ENCODE data around the gene GOPC.
"Not testable (repeated sequence)": the region's sequence is repeated elsewhere in the genome, so short reads cannot be mapped to it uniquely, and the experiment has no call there.

GOPC gene

DNA sequence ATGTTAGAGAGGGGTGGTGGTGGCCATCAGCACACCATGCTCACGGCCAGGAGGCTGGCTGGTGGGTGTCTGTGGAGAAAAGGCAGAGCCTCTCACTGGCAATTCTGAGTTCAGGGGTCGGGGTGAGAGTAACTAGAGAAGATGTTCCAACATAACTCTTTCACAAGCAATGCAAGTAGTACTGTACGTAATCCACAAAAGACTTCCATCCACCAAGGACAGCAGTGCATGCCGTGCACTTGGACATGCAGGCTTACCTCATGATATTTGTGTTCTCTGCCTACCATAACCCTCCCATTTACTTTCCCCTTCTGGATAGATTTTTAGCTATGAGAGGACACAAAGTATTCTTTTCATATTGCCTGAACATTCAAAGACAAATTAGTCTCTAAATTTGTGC, 68.5 kb downstream of the GOPC start:
- no peaks in the 10 kb centered on the region for H3K4me1 ChIP-seq (ENCODE audit: insufficient read depth, low read length)
- H3K9me3 ChIP-seq (ENCODE audit: low read length) = no peaks in the 10 kb centered on the region
- H3K36me3 ChIP-seq (ENCODE audit: insufficient read depth, low read length) = peaks cover 3% of the 10 kb centered on the region
- H2AFZ ChIP-seq (ENCODE audit: low read depth, low read length) = no peak overlapping the region
- no peaks in the 10 kb centered on the region for H3K27me3 ChIP-seq (ENCODE audit: insufficient read depth, low read length)
- H3K4me3 ChIP-seq (ENCODE audit: low read length) = no peak overlapping the region

DNA sequence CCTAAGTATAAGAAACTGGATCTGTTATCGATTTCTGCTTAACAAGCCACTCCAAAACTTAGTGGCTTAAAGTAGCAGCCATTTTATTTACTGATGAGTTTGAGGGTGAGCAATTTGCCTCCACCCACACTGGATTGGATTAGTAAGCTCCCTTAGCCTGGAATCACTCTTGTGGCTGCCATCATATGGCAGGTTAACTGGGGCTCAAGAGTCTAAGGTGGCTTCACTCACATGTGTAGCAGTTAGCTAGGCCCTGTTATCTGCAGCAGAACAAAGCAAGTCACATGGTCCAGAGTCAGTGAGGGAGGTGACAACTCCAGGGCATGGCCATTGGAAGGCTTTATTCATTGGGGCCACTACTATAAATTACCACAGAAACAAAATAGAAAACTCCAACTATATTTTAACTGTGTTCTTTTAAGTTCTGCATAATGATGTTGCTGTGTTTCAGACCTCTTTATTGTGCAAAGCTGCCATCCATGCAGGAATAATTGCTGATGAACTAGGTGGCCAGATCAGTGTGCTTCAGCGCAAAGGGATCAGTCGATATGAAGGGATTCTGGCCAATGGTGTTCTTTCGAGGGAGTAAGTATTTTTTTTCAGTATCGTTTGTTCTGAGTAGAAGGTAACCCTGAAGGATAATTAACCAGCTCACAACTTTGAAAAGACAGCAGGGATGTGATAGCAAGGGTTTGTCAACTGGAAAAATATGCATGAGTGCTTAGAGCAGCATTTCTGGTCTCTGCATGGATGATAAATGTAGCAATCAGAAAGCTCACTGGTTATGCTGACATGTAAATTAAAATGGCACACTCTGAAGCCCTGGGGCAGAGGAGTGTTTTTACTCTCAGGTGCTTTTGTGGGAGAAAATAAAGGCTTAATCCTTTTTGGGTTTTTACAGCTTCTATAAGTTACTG, 70.2 kb downstream of the GOPC start:
- Histone ChIP-seq H3K27me3 (ENCODE audit: insufficient read depth, low read length) (no peaks in the 10 kb centered on the region), H3K4me1 (ENCODE audit: insufficient read depth, low read length) (no peaks in the 10 kb centered on the region), H3K4me3 (ENCODE audit: low read length) (no peak overlapping the region), H3K9me3 (ENCODE audit: low read length) (no peaks in the 10 kb centered on the region), H2AFZ (ENCODE audit: low read depth, low read length) (no peak overlapping the region), H3K36me3 (ENCODE audit: insufficient read depth, low read length) (no peaks in the 10 kb centered on the region)

DNA sequence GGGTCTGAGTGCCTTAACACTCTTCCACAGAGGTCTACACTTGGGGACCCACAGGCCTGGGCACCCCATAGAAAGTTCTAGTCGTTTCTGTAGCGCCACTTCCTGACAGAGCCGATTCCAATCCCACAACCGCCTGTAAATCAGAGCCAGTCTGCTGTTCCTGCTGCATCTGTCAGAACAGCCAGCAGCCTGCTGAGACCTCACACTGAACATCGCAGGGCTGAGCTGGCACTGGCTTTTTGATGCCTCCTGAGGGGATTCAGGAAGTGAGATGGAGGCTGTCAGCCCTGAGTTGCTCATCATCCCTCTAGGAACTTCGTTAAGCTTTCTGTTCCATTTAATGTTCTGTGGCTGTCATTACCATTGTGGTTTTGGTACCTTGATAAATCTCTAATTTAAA, 71.0 kb downstream of the GOPC start:
- H3K4me3 ChIP-seq (ENCODE audit: low read length) = no peak overlapping the region
- no peaks in the 10 kb centered on the region for H3K36me3 ChIP-seq (ENCODE audit: insufficient read depth, low read length)
- H3K4me1 ChIP-seq (ENCODE audit: insufficient read depth, low read length) = no peaks in the 10 kb centered on the region
- no peaks in the 10 kb centered on the region for H3K27me3 ChIP-seq (ENCODE audit: insufficient read depth, low read length)
- H3K9me3 ChIP-seq (ENCODE audit: low read length) = no peaks in the 10 kb centered on the region
- no peak overlapping the region for H2AFZ ChIP-seq (ENCODE audit: low read depth, low read length)

DNA sequence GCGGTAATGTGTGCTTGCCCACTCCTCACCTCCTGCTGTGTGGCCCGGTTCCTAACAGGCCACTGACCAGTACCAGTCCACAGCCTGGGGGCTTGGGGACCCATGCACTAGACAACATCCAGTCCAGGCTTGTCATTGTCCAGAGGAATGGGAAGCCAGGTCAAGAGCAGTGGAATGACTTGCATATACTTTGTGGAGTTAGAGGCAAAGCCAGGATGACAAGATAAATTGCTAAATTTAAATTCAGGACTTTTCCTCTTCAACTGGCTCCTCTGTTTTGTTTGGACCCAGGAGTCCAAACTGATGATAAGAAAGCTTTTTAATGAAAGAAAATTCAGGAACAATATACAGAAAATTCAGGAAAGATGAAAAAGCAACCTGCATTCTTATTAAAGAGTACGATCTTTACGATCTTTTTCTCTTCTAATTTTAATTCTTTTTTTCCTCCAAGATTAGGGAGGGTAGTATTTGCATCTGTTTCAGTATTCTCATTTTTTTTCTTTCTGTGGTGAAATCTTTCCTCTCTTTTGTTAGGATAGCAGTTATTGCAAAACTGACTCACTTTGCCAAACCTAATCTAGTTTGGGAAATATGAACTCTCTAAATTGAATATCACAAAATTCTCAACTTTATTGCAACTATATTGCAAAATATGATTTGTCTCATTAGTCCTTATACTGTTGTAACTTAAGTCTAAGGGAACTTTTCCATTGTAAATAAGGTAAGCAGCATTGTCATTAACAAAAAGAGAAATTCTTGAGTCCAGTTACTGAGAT, 71.7 kb downstream of the GOPC start:
- Histone ChIP-seq H3K4me1 (ENCODE audit: insufficient read depth, low read length) (peaks cover under 1% of the 10 kb centered on the region), H3K36me3 (ENCODE audit: insufficient read depth, low read length) (no peaks in the 10 kb centered on the region), H3K9me3 (ENCODE audit: low read length) (no peaks in the 10 kb centered on the region), H3K4me3 (ENCODE audit: low read length) (no peak overlapping the region), H2AFZ (ENCODE audit: low read depth, low read length) (no peak overlapping the region), H3K27me3 (ENCODE audit: insufficient read depth, low read length) (no peaks in the 10 kb centered on the region)

DNA sequence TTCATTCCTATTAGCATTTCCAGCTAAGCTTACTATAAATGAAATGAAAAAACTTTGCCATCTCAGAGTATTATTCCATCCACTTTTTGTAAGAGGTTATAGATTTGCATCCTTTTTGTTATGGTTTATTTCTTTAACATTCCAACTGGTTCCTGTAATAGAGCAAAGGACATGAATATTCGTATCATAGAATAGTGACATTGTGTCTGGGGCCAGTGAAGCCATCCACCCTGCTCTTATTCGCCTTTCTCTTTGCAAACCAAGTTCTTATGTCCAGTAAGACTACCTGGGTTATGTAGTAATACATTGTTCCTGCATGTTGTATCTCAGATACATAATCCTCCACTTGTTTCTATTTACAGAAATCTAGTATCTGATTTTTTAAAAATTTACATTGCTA, 76.7 kb downstream of the GOPC start:
- no peaks in the 10 kb centered on the region for H3K36me3 ChIP-seq (ENCODE audit: insufficient read depth, low read length)
- no peaks in the 10 kb centered on the region for H3K27me3 ChIP-seq (ENCODE audit: insufficient read depth, low read length)
- no peak overlapping the region for H3K4me3 ChIP-seq (ENCODE audit: low read length)
- no peak overlapping the region for H2AFZ ChIP-seq (ENCODE audit: low read depth, low read length)
- peaks cover 3% of the 10 kb centered on the region for H3K4me1 ChIP-seq (ENCODE audit: insufficient read depth, low read length)
- H3K9me3 ChIP-seq (ENCODE audit: low read length) = no peaks in the 10 kb centered on the region

DNA sequence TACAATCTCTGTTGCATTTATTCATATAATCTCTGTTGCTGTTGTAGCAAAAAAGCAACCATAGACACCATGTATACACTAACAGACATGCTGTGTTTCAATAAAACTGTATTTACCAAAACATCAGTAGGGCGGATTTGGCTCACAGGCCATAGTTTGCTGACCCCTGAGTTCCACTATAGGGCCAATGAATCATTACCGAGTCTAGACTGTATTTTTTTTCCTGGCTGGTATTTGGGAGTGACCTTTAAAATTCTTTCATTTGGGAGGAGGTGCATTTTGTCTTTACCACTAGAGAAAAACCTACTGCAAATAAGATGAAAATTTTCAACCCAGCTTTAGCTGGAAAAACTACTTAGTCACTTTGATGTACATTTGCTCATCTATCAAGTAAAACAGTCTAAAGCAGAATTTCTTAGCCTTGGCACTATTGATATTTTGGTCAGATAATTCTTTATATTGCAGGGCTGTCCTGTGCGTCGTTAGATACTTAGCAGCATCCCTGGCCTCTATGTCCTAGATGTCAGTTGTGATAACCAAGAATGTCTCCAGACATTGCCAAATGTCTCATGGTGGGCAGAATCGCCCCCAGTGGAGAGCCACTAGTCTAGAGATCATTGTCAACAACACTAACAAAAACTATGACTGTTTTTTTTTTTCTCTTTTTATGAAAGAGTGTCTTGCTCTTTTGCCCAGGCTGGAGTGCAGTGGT, 80.4 kb downstream of the GOPC start:
- no peaks in the 10 kb centered on the region for H3K9me3 ChIP-seq (ENCODE audit: low read length)
- no peak overlapping the region for H2AFZ ChIP-seq (ENCODE audit: low read depth, low read length)
- H3K4me3 ChIP-seq (ENCODE audit: low read length) = no peak overlapping the region
- H3K36me3 ChIP-seq (ENCODE audit: insufficient read depth, low read length) = no peaks in the 10 kb centered on the region
- H3K4me1 ChIP-seq (ENCODE audit: insufficient read depth, low read length) = peaks cover 3% of the 10 kb centered on the region
- H3K27me3 ChIP-seq (ENCODE audit: insufficient read depth, low read length) = no peaks in the 10 kb centered on the region

DNA sequence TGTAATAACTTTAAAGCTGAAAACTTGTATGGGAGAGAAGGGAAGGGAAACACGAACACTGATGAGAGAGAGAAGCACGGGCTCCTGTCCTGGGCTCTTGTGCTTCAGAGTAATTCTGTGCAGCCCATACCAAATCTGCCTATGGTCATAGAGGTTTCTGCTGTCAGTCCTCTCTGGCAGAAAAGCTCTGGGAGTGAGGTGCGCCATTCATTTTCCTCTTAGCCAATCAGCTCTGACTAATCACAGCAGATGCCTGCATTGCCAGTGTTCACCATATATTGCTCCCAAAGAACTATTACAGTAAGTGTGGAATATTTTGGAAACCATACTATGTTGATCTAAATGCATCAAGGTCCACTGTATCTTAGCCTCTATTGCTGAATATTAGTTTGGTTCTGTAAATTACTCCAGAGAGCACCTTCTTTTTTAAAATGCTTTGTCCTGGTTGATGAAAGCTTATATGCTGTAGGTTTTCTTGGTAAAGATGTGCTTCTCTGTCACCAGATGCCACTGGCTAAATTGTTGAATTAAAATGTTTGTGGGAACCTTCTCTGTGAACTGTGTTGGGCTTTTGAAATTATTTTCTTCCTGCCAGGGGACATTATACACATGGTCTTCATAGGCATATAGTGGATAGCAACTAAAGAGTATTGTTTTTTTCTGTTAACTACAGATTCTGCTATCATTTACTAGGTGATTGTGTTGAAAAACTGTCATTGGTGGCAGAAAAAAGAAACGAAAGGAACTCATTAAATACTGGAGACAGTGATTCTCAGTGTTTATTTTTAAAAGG, 81.5 kb downstream of the GOPC start:
- no peaks in the 10 kb centered on the region for H3K9me3 ChIP-seq (ENCODE audit: low read length)
- peaks cover 3% of the 10 kb centered on the region for H3K4me1 ChIP-seq (ENCODE audit: insufficient read depth, low read length)
- no peak overlapping the region for H3K4me3 ChIP-seq (ENCODE audit: low read length)
- H3K27me3 ChIP-seq (ENCODE audit: insufficient read depth, low read length) = no peaks in the 10 kb centered on the region
- no peaks in the 10 kb centered on the region for H3K36me3 ChIP-seq (ENCODE audit: insufficient read depth, low read length)
- no peak overlapping the region for H2AFZ ChIP-seq (ENCODE audit: low read depth, low read length)

DNA sequence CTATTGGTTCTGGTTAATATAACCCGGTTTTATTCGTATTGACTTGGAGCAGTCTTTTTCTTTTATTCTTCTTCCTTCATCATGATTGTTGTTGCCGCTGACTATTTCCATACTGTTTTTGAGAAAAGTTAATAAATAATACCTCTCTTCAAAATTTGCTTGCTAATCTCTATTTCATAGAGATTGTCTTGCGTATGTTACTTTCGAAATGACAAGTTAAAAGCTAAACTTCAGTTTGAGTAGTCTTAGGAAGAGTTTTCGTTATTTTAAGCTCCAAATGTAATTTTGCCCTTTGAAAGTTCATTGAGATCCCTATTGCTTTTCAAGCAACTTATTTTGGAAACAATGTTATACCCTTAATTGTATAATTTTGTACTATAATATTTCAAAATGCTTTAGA, 83.4 kb downstream of the GOPC start:
- H3K4me3 ChIP-seq (ENCODE audit: low read length) = no peak overlapping the region

DNA sequence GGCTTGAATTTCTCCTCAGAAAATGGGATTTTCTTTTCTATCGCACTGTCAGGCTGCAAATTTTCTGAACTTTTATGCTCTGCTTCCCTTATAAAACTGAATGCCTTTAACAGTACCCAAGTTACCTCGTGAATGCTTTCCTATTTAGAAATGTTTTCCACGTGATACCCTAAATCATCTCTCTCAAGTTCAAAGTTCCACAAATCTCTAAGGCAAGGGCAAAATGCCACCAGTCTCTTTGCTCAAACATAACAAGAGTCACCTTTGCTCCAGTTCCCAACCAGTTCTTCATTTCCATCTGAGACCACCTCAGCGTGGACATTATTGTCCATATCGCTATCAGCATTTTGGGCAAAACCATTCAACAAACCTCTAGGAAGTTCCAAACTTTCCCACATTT, 84.3 kb downstream of the GOPC start:
- not testable (repeated sequence) for H2AFZ ChIP-seq (ENCODE audit: low read depth, low read length); H3K9me3 ChIP-seq (ENCODE audit: low read length); H3K36me3 ChIP-seq (ENCODE audit: insufficient read depth, low read length)

More for the DNA sequence above, 83.4 kb downstream of the GOPC start:
- H3K27me3 ChIP-seq (ENCODE audit: insufficient read depth, low read length) = no peaks in the 10 kb centered on the region
- H3K4me1 ChIP-seq (ENCODE audit: insufficient read depth, low read length) = no peaks in the 10 kb centered on the region
- H3K36me3 ChIP-seq (ENCODE audit: insufficient read depth, low read length) = no peaks in the 10 kb centered on the region
- no peaks in the 10 kb centered on the region for H3K9me3 ChIP-seq (ENCODE audit: low read length)
- H2AFZ ChIP-seq (ENCODE audit: low read depth, low read length) = no peak overlapping the region

DNA sequence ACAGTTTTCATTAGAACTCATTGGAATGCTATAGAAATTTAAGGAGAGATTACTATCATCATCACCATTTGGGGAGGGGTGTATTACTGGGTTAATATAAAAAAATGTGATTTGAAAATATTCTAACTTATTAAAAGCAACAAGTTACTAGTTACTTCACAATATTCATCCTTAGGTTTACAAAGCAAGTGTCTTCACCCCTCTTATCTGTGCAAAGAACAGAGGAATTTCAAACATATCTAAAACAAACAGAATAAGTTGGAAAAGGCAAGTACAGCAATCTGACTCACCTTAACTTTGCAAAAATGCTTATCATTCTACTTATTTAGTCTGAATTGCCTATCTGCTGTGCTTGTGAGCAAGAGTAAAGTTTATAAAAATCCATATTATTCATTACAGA, 87.0 kb downstream of the GOPC start:
- Histone ChIP-seq H2AFZ (ENCODE audit: low read depth, low read length) (no peak overlapping the region), H3K36me3 (ENCODE audit: insufficient read depth, low read length) (no peaks in the 10 kb centered on the region), H3K4me1 (ENCODE audit: insufficient read depth, low read length) (peaks cover 12% of the 10 kb centered on the region), H3K4me3 (ENCODE audit: low read length) (no peak overlapping the region), H3K9me3 (ENCODE audit: low read length) (no peaks in the 10 kb centered on the region), H3K27me3 (ENCODE audit: insufficient read depth, low read length) (no peaks in the 10 kb centered on the region)

More for the DNA sequence above, 84.3 kb downstream of the GOPC start:
- not testable (repeated sequence) for H3K4me1 ChIP-seq (ENCODE audit: insufficient read depth, low read length); H3K4me3 ChIP-seq (ENCODE audit: low read length); H3K27me3 ChIP-seq (ENCODE audit: insufficient read depth, low read length)

DNA sequence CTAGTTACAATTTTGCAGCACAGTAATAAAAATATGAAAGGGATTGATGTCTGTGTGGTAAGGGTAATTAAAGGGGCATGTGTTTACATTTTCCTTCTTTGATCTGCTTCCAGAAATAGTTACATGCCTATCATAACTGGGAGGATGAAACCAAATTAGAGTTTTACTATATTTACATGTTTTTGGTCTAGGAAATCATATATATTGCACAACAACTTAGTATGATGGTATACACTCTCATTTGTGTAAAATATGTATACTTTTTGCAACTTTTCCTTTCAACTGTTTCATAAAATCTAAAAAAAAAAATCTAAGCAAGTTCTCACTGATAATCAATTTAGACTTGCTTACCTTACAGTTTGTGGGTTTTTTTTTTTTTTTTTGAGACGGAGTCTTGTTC, 87.7 kb downstream of the GOPC start:
- H3K4me1 ChIP-seq (ENCODE audit: insufficient read depth, low read length) = peaks cover 12% of the 10 kb centered on the region
- H2AFZ ChIP-seq (ENCODE audit: low read depth, low read length) = no peak overlapping the region
- no peak overlapping the region for H3K4me3 ChIP-seq (ENCODE audit: low read length)
- H3K27me3 ChIP-seq (ENCODE audit: insufficient read depth, low read length) = no peaks in the 10 kb centered on the region
- H3K9me3 ChIP-seq (ENCODE audit: low read length) = no peaks in the 10 kb centered on the region
- H3K36me3 ChIP-seq (ENCODE audit: insufficient read depth, low read length) = no peaks in the 10 kb centered on the region

DNA sequence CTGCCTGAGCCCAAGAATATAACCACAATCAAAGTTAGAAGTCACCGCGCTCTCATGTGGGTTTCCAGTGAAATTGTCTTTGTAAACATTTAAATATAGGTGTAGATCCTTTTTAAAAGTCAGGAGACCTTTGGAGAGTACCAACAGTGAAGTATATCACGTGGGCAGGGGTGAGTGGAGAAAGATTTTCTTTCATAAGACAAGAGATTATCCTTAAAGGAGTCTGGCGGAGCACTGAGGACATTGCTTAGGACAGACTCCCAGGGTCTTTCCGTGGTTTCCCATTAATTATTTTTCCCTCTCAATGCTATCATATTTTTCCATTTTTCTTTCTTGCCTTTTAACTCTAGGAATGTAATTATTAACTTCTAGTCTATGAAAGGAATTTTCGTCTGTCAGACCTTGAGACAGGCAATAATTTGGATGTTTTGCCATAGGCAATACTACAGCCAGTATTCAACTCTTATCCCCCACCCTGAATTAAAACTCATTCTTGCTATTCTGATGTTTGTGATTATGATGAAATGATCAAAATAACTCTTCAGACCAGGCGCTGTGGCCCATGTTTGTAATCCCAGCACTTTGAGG, 88.4 kb downstream of the GOPC start:
- Histone ChIP-seq H3K27me3 (ENCODE audit: insufficient read depth, low read length) (no peaks in the 10 kb centered on the region), H3K9me3 (ENCODE audit: low read length) (no peaks in the 10 kb centered on the region), H3K36me3 (ENCODE audit: insufficient read depth, low read length) (no peaks in the 10 kb centered on the region), H3K4me1 (ENCODE audit: insufficient read depth, low read length) (peaks cover 12% of the 10 kb centered on the region), H3K4me3 (ENCODE audit: low read length) (no peak overlapping the region), H2AFZ (ENCODE audit: low read depth, low read length) (no peak overlapping the region)
